ENCODE results near the gene SSR3. TPM values are rescaled to one million over a fixed set of nuclear protein-coding genes. Genes with fewer than 3 reads are reported as not detected.

Gene SSR3
- total RNA-seq, 2 experiments from 2014 or later, result 63.3 to 158 TPM

DNA sequence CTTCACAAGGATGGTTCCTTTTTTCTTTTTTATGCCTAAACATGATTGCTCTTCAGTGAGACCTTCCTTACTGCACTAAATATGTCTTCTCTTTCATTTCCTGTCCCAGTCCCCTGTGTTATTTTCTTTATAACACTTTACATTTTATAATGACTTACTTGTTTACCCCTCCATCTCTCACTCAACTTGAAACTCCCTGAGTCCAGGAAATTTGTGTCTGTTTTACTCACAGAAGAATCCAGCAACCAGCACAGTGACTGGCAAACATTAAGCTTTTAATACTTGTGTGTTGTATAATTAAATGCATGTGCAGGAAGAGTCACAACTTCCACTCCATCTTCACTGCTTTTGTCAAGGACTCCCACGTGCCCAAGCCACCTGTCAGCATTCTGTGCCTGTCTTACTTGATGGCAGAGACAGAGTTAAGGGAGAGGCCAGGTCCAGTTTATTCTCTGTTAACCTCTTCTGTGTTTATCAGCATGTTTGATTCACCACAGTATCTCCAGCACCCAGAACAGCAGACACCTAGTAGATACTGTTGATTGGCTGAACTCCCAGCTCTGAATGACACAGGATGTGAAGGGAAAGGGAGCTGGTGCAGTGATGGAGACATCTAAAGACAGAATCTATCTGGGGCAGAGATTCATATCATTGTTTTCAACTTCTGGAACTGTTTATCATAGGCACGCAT lies 42.8 kb downstream of the SSR3 start:
- BruUV-seq (replicated peaks), result no TSS peak
- Histone ChIP-seq H3K36me3 (ENCODE audit: insufficient read depth, low read length) (no peaks in the 10 kb centered on the region), H3K4me2 (ENCODE audit: low read length) (no peak overlapping the region), H3K79me2 (ENCODE audit: insufficient read depth, low read depth, low read length) (no peaks in the 10 kb centered on the region), H3K27ac (ENCODE audit: low read depth, low read length, poor library complexity, severe bottlenecking) (no peak overlapping the region), H3K9me3 (ENCODE audit: low read length) (no peaks in the 10 kb centered on the region), H3K4me1 (ENCODE audit: insufficient read depth, low read length, poor library complexity, severe bottlenecking) (peaks cover 7% of the 10 kb centered on the region), H3K4me3 (ENCODE audit: low read depth, low read length, poor library complexity, severe bottlenecking) (no peak overlapping the region), H2AFZ (ENCODE audit: low read length) (peak overlapping the region; percentile 75), H4K20me1 (ENCODE audit: insufficient read depth, low read length) (no peaks in the 10 kb centered on the region), H3K9me2 (ENCODE audit: insufficient read depth, low read length) (no peaks in the 10 kb centered on the region)
- intact Hi-C loops (cut with micrococcal nuclease; ENCODE audit: unreplicated experiment), result no loop called here
- CTCF ChIA-PET (ENCODE audit: unreplicated experiment), result no interaction called here
- POLR2A ChIA-PET, result interaction anchor here (0.8 kb wide), 2 partner anchors 75 to 464 kb away, joined by 3 read pairs; no protein-coding TSS in a partner anchor
- DNase-seq (ENCODE audit: low spot score), result no peak
- TF ChIP-seq, protein P1, sequence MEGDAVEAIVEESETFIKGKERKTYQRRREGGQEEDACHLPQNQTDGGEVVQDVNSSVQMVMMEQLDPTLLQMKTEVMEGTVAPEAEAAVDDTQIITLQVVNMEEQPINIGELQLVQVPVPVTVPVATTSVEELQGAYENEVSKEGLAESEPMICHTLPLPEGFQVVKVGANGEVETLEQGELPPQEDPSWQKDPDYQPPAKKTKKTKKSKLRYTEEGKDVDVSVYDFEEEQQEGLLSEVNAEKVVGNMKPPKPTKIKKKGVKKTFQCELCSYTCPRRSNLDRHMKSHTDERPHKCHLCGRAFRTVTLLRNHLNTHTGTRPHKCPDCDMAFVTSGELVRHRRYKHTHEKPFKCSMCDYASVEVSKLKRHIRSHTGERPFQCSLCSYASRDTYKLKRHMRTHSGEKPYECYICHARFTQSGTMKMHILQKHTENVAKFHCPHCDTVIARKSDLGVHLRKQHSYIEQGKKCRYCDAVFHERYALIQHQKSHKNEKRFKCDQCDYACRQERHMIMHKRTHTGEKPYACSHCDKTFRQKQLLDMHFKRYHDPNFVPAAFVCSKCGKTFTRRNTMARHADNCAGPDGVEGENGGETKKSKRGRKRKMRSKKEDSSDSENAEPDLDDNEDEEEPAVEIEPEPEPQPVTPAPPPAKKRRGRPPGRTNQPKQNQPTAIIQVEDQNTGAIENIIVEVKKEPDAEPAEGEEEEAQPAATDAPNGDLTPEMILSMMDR (conservative IDR thresholded peaks at IDR 0.05; ENCODE audit: low read length), result no peak
- no peak for TF ChIP-seq EZH2phosphoT487 (IDR thresholded peaks at IDR 0.05; ENCODE audit: borderline replicate concordance, low read depth, low read length)

DNA sequence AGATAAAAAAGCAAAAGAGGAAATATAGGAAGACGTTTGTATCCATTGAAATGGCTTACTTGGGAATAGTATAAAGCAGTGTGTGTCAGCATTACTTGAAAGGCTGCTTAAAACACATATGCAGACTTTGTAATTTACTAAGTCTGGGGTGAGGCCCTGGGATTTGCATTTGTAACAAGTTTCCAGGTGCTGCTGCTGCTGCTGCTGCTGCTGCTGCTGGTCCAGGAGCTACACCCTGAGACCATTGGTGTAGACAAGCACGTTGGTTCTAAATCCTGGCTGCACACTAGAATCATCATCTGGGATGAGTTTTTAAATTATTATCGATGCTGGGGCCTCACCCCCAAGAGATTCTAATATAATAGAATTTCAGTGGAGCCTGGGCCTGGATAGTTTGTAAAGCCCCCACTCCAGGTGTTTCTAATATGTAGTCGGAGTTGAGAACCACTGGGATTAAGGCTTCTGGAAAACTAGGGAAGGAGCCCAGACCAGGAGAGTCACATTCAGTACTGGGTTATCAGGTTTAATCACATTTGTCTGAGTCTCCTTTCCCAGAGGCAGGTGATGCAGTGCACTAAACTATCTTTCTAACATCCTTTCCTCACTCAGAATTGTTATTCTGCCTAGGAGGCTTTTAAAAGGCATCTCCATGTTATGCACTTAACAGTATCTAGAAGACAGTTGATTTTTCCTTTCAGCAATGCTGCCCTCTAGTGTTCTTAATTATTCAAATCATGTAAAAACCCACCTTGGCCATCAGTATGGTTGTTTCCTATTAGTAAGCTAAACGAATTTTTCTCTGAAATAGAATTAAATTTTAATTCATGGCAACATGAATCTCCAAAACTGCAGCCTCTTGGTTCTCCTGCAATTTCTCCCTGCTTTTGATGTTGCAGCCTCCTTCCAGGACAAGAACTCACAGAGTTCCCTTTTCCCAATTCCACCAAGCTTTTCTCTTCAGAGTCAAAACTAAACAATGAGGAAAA lies 45.4 kb downstream of the SSR3 start:
- POLR2A ChIA-PET, result interaction anchor here (0.8 kb wide), 1 partner anchor 45 kb away, joined by 3 read pairs; no protein-coding TSS in a partner anchor

More for the DNA sequence above, 45.4 kb downstream of the SSR3 start:
- DNase-seq (ENCODE audit: low spot score), result peak; percentile 69
- intact Hi-C loops (cut with micrococcal nuclease; ENCODE audit: unreplicated experiment), result loop anchor here (1.0 to 5.0 kb wide), 4 partner anchors 37 to 357 kb away; no protein-coding TSS in a partner anchor
- H3K4me3 ChIP-seq (ENCODE audit: low read depth, low read length, poor library complexity, severe bottlenecking), result no peak overlapping the region
- H2AFZ ChIP-seq (ENCODE audit: low read length), result no peak overlapping the region
- H3K9me3 ChIP-seq (ENCODE audit: low read length), result no peaks in the 10 kb centered on the region
- CTCF ChIA-PET (ENCODE audit: unreplicated experiment), result no interaction called here
- H3K36me3 ChIP-seq (ENCODE audit: insufficient read depth, low read length), result no peaks in the 10 kb centered on the region
- no peak overlapping the region for H3K27ac ChIP-seq (ENCODE audit: low read depth, low read length, poor library complexity, severe bottlenecking)
- H3K4me2 ChIP-seq (ENCODE audit: low read length), result no peak overlapping the region
- no TSS peak for BruUV-seq (replicated peaks)
- TF ChIP-seq, protein P1 (conservative IDR thresholded peaks at IDR 0.05; ENCODE audit: low read length), result peak; percentile 82
- no peak for TF ChIP-seq EZH2phosphoT487 (IDR thresholded peaks at IDR 0.05; ENCODE audit: borderline replicate concordance, low read depth, low read length)
- H4K20me1 ChIP-seq (ENCODE audit: insufficient read depth, low read length), result no peaks in the 10 kb centered on the region
- H3K9me2 ChIP-seq (ENCODE audit: insufficient read depth, low read length), result no peaks in the 10 kb centered on the region
- peaks cover 7% of the 10 kb centered on the region for H3K4me1 ChIP-seq (ENCODE audit: insufficient read depth, low read length, poor library complexity, severe bottlenecking)
- H3K79me2 ChIP-seq (ENCODE audit: insufficient read depth, low read depth, low read length), result no peaks in the 10 kb centered on the region

All from OCI-LY7 (cell line).